ENCODE data around the gene SPSB4. TPM values are rescaled to one million over a fixed set of nuclear protein-coding genes. Genes with fewer than 3 reads are reported as not detected.

Gene SPSB4
- total and polyA plus RNA-seq, 9 donors, result 0.07 to 0.57 (median 0.12) TPM; not detected in 5

DNA sequence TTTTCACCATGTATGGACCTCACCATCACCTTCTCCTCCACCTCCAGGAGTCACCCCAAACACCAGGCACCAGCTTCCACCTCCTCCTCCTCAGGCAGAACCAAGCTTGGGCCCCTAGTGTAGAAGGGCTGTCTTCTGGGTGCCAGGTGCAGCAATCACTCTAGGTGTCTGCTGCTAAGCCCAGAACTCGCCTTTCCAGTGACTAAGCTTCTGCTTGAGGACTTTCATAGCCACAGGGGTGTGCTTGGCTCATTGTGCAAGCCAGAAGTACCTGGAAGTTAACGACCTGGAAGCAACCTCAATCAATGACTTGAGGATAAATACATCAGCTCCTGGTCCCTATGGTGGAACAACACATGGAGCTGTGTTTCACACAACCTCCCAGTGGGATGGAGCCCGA lies 130.7 kb downstream of the SPSB4 start:
- Histone ChIP-seq H3K36me3 (no peaks in the 10 kb centered on the region), H3K4me1 (ENCODE audit: insufficient read depth) (no peaks in the 10 kb centered on the region), H3K4me3 (no peak overlapping the region), H3K27me3 (no peaks in the 10 kb centered on the region), H3K27ac (no peak overlapping the region), H3K9me3 (peaks cover 0 to 4% of the 10 kb centered on the region in 2 donors)
- intact Hi-C loops (cut with DNase I), result no loop called here
- DNase-seq, result no peak
- TF ChIP-seq POLR2A (IDR thresholded peaks at IDR 0.05), result no peak
- no peak for TF ChIP-seq EP300 (IDR thresholded peaks at IDR 0.05)
- TF ChIP-seq, protein P1, sequence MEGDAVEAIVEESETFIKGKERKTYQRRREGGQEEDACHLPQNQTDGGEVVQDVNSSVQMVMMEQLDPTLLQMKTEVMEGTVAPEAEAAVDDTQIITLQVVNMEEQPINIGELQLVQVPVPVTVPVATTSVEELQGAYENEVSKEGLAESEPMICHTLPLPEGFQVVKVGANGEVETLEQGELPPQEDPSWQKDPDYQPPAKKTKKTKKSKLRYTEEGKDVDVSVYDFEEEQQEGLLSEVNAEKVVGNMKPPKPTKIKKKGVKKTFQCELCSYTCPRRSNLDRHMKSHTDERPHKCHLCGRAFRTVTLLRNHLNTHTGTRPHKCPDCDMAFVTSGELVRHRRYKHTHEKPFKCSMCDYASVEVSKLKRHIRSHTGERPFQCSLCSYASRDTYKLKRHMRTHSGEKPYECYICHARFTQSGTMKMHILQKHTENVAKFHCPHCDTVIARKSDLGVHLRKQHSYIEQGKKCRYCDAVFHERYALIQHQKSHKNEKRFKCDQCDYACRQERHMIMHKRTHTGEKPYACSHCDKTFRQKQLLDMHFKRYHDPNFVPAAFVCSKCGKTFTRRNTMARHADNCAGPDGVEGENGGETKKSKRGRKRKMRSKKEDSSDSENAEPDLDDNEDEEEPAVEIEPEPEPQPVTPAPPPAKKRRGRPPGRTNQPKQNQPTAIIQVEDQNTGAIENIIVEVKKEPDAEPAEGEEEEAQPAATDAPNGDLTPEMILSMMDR (IDR thresholded peaks at IDR 0.05), result no peak
- WGBS, 3 donors, result 69 to 88% (median 71%) methylated on average over 3 of the region's 3 CpGs

DNA sequence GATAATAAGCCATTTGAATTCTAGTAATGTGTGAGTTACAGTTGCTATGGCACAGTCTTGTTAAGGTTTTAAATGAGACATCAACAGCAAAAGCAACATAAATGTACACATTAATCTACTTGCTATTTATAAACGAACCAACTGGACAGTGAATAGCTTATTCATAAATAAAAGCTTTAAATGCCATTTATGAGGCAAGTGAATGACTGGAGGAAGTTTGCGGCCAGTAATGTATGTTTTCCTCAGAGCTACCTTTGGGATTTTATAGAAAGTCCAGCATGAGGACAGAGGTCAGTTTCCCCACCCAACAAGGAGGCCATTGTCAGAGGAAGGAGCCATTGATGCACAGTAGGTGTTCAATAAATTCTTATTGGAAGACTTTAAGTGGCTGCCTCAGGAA lies 132.5 kb downstream of the SPSB4 start:
- Histone ChIP-seq H3K36me3 (no peaks in the 10 kb centered on the region), H3K27ac (no peak overlapping the region), H3K9me3 (peaks cover 0 to 4% of the 10 kb centered on the region in 2 donors), H3K4me3 (no peak overlapping the region), H3K27me3 (no peaks in the 10 kb centered on the region), H3K4me1 (ENCODE audit: insufficient read depth) (no peaks in the 10 kb centered on the region)
- intact Hi-C loops (cut with DNase I), result no loop called here
- TF ChIP-seq POLR2A (IDR thresholded peaks at IDR 0.05), result no peak
- TF ChIP-seq EP300 (IDR thresholded peaks at IDR 0.05), result no peak
- TF ChIP-seq, protein P1 (IDR thresholded peaks at IDR 0.05), result no peak
- DNase-seq, result no peak
- 36 to 60% (median 37%) methylated on average over 2 of the region's 2 CpGs for WGBS, 3 donors

DNA sequence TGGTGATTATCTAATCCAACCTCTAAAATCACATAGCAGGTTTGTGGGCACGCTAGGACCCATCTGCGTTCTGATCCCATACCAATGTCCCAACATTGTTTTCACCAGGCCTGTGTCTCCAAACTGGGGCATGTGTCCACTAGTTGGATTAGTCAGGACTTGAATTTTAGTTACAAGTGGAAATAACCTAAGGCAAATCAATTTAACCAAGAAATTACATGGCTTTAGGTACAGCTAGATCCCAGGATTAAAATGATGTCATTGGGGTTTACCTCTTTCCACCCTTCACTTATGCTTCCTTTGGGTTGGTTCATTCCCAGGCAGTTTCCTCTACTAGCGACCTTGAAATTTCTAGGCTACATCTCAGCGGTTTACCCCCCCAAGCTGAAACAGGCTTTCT lies 133.3 kb downstream of the SPSB4 start:
- H3K4me1 ChIP-seq (ENCODE audit: insufficient read depth), result no peaks in the 10 kb centered on the region
- WGBS, 3 donors, result 65 to 77% (median 66%) methylated on average over 4 of the region's 4 CpGs
- intact Hi-C loops (cut with DNase I), result no loop called here
- H3K27me3 ChIP-seq, result no peaks in the 10 kb centered on the region
- no peak for DNase-seq
- H3K9me3 ChIP-seq, result no peaks in the 10 kb centered on the region
- H3K36me3 ChIP-seq, result no peaks in the 10 kb centered on the region
- TF ChIP-seq EP300 (IDR thresholded peaks at IDR 0.05) (no peak), POLR2A (IDR thresholded peaks at IDR 0.05) (no peak)
- TF ChIP-seq, protein P1 (IDR thresholded peaks at IDR 0.05), result no peak
- H3K27ac ChIP-seq, result no peak overlapping the region
- H3K4me3 ChIP-seq, result no peak overlapping the region

DNA sequence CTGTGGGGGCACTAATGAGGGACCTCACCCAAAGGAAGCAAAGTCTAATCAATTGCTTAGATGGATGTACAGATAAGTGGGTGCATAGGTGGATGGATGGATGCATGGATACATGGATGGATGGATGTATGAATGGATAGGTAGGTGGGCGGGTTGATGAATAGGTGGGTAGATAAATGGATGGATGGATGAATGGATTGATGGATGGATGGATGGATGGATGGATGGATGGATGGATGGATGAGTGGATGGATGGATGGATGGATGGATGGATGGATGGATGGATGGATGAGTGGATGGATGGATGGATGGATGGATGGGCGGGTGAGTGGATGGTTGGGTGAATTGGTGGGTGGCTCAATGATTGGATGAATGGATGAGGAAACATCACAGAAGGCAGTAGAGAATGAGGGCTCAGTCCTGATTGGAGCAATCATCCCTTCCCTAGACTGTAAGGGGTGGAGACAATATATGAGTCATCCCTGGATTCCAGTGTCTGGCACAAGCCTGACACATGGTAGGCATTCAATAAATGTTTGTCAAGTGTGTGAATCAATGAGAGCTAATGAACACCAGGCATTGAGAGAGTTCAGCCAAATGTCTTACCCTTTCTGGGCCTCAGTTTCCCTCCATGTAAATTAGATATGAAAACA lies 140.1 kb downstream of the SPSB4 start:
- H3K9me3 ChIP-seq, result no peaks in the 10 kb centered on the region
- DNase-seq, result no peak
- 48 to 73% (median 71%) methylated on average over 2 of the region's 2 CpGs for WGBS, 3 donors

More for the DNA sequence above, 140.1 kb downstream of the SPSB4 start:
- TF ChIP-seq EP300 (IDR thresholded peaks at IDR 0.05), result no peak
- no peak for TF ChIP-seq POLR2A (IDR thresholded peaks at IDR 0.05)
- TF ChIP-seq, protein P1 (IDR thresholded peaks at IDR 0.05), result no peak
- Histone ChIP-seq H3K4me3 (no peak overlapping the region), H3K27me3 (no peaks in the 10 kb centered on the region), H3K36me3 (no peaks in the 10 kb centered on the region), H3K27ac (no peak overlapping the region), H3K4me1 (ENCODE audit: insufficient read depth) (no peaks in the 10 kb centered on the region)
- intact Hi-C loops (cut with DNase I), result loop anchor here in 3 of 4 donors (5.0 to 10.0 kb wide), 3 partner anchors 86 to 194 kb away; no protein-coding TSS in a partner anchor

Data from ovary (tissue), 9 donors.